Measurements from ENCODE around the gene GOLGA3. TPM values are rescaled to one million over a fixed set of nuclear protein-coding genes. Genes with fewer than 3 reads are reported as not detected.

The GOLGA3 gene
- total and polyA plus RNA-seq, 2 experiments from 2014 or later: 10.3 to 57.8 TPM

DNA sequence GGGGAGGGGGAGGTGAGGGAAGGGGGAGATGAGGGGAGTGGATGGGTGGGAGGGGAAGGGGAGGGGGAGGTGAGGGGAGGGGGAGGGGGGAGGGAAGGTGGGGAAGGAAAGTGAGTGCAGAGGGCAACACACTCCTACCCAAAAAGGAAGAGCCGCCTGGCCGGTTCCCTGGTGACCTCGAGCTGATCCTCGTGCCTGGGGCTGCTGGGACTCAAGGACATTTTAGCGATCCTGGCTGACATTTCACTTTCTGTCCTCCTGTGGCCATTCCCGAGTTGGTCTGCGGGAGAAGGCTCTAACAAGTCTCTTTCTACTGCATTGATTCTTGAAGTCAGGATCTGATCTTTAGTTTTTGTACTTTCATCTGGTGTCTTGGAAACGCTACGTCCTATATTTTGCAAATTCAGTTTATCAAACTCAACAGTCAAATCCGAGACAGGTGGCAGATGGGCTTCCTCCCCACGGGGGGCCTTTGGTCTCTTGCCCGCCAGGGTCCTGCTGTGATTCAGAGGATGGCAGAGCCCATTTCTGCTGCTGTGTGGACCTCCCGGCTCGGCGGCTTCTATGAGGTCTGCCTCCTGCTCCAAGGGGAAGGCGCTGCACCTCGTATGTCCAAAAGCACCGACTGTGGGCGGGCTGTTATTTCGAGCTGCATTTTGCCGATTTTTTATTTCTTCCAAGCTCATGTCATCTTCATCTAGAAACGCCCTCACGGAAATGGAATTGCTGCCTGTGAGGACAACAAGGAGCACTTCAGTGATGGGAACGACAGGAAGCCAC, 98.9 kb downstream of the GOLGA3 start:
- no peak overlapping the region for H2AFZ ChIP-seq
- no peaks in the 10 kb centered on the region for H3K79me2 ChIP-seq (replicated peaks; ENCODE audit: insufficient read depth)
- Mint-ChIP-seq H3K9me3 (peaks cover 19% of the 10 kb centered on the region), H3K4me1 (no peaks in the 10 kb centered on the region; the same call in 2 of the 3 replicates), H3K4me3 (no peak overlapping the region), H3K36me3 (ENCODE audit: low read depth) (peaks cover 96% of the 10 kb centered on the region), H3K27ac (no peak overlapping the region), H3K27me3 (ENCODE audit: insufficient read depth, low read depth, poor library complexity) (peaks cover 30% of the 10 kb centered on the region)
- H3K27ac ChIP-seq (ENCODE audit: low read depth): no peak overlapping the region
- peaks cover 28% of the 10 kb centered on the region for H3K36me3 ChIP-seq (ENCODE audit: insufficient read depth)
- H3K4me2 ChIP-seq: no peak overlapping the region
- H3K4me3 ChIP-seq: no peak overlapping the region
- DNase-seq (ENCODE audit: low spot score): no peak
- no peak for ATAC-seq
- TF ChIP-seq, protein P1, sequence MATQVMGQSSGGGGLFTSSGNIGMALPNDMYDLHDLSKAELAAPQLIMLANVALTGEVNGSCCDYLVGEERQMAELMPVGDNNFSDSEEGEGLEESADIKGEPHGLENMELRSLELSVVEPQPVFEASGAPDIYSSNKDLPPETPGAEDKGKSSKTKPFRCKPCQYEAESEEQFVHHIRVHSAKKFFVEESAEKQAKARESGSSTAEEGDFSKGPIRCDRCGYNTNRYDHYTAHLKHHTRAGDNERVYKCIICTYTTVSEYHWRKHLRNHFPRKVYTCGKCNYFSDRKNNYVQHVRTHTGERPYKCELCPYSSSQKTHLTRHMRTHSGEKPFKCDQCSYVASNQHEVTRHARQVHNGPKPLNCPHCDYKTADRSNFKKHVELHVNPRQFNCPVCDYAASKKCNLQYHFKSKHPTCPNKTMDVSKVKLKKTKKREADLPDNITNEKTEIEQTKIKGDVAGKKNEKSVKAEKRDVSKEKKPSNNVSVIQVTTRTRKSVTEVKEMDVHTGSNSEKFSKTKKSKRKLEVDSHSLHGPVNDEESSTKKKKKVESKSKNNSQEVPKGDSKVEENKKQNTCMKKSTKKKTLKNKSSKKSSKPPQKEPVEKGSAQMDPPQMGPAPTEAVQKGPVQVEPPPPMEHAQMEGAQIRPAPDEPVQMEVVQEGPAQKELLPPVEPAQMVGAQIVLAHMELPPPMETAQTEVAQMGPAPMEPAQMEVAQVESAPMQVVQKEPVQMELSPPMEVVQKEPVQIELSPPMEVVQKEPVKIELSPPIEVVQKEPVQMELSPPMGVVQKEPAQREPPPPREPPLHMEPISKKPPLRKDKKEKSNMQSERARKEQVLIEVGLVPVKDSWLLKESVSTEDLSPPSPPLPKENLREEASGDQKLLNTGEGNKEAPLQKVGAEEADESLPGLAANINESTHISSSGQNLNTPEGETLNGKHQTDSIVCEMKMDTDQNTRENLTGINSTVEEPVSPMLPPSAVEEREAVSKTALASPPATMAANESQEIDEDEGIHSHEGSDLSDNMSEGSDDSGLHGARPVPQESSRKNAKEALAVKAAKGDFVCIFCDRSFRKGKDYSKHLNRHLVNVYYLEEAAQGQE (IDR thresholded peaks at IDR 0.05; ENCODE audit: unreplicated experiment): no peak
- peaks cover 17% of the 10 kb centered on the region for H3F3A ChIP-seq (replicated peaks; ENCODE audit: low read depth)
- H4K20me1 ChIP-seq (replicated peaks; ENCODE audit: insufficient read depth): peaks cover 16% of the 10 kb centered on the region; the same call in 1 of the 2 replicates
- H3K27me3 ChIP-seq (ENCODE audit: insufficient read depth): no peaks in the 10 kb centered on the region
- H3K9me2 ChIP-seq (ENCODE audit: insufficient read depth): no peaks in the 10 kb centered on the region
- H3K4me1 ChIP-seq (ENCODE audit: insufficient read depth): no peaks in the 10 kb centered on the region

DNA sequence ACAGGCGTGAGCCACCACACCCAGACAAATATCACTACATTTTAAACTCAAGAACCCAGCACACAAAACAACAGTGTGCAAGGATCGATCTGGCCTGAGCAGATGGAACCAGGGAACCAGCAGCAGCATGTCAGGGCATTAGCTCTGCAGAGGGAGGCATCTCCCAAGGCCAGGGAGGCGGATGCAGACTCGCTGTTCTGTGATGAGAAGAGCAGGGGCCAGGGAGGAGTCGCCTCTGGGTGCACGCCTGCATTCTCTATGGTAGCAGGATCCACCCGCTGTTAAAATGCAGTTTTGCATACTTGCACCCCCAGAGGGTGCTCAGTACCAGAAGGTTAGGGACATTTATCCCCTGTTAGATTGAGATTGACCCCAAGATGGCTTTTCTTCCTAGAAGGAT, 100.2 kb downstream of the GOLGA3 start:
- peaks cover 93% of the 10 kb centered on the region for H3K36me3 Mint-ChIP-seq (ENCODE audit: low read depth)
- H3K4me3 Mint-ChIP-seq: no peak overlapping the region; the same call in 2 of the 3 replicates
- no peak overlapping the region for H3K27ac Mint-ChIP-seq
- no peak for DNase-seq (ENCODE audit: low spot score)
- Histone ChIP-seq H3K4me2 (no peak overlapping the region), H3K36me3 (ENCODE audit: insufficient read depth) (peaks cover 19% of the 10 kb centered on the region), H3K4me3 (no peak overlapping the region), H3F3A (replicated peaks; ENCODE audit: low read depth) (peaks cover 17% of the 10 kb centered on the region), H3K4me1 (ENCODE audit: insufficient read depth) (no peaks in the 10 kb centered on the region), H3K27me3 (ENCODE audit: insufficient read depth) (no peaks in the 10 kb centered on the region), H3K9me2 (ENCODE audit: insufficient read depth) (no peaks in the 10 kb centered on the region), H3K79me2 (replicated peaks; ENCODE audit: insufficient read depth) (no peaks in the 10 kb centered on the region), H4K20me1 (replicated peaks; ENCODE audit: insufficient read depth) (peaks cover 19% of the 10 kb centered on the region), H2AFZ (no peak overlapping the region), H3K27ac (ENCODE audit: low read depth) (no peak overlapping the region)
- peaks cover 29% of the 10 kb centered on the region for H3K27me3 Mint-ChIP-seq (ENCODE audit: insufficient read depth, low read depth, poor library complexity)
- no peak for ATAC-seq
- H3K4me1 Mint-ChIP-seq: no peaks in the 10 kb centered on the region; the same call in 2 of the 3 replicates
- peaks cover 19% of the 10 kb centered on the region for H3K9me3 Mint-ChIP-seq
- TF ChIP-seq NANOG (IDR thresholded peaks at IDR 0.05; ENCODE audit: borderline replicate concordance) (no peak), JUNB (IDR thresholded peaks at IDR 0.05; ENCODE audit: unreplicated experiment) (no peak), EZH2phosphoT487 (IDR thresholded peaks at IDR 0.05; ENCODE audit: unreplicated experiment) (no peak), STAT1 (IDR thresholded peaks at IDR 0.05; ENCODE audit: unreplicated experiment) (no peak), ZNF331 (CRISPR knock-in tag; IDR thresholded peaks at IDR 0.05; ENCODE audit: low read depth) (no peak), EZH2 (IDR thresholded peaks at IDR 0.05; ENCODE audit: low read depth, unreplicated experiment) (no peak)
- TF ChIP-seq, protein P2, sequence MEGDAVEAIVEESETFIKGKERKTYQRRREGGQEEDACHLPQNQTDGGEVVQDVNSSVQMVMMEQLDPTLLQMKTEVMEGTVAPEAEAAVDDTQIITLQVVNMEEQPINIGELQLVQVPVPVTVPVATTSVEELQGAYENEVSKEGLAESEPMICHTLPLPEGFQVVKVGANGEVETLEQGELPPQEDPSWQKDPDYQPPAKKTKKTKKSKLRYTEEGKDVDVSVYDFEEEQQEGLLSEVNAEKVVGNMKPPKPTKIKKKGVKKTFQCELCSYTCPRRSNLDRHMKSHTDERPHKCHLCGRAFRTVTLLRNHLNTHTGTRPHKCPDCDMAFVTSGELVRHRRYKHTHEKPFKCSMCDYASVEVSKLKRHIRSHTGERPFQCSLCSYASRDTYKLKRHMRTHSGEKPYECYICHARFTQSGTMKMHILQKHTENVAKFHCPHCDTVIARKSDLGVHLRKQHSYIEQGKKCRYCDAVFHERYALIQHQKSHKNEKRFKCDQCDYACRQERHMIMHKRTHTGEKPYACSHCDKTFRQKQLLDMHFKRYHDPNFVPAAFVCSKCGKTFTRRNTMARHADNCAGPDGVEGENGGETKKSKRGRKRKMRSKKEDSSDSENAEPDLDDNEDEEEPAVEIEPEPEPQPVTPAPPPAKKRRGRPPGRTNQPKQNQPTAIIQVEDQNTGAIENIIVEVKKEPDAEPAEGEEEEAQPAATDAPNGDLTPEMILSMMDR (conservative IDR thresholded peaks at IDR 0.05; ENCODE audit: low read depth in 2 of 2): no peak
- TF ChIP-seq, protein P3, sequence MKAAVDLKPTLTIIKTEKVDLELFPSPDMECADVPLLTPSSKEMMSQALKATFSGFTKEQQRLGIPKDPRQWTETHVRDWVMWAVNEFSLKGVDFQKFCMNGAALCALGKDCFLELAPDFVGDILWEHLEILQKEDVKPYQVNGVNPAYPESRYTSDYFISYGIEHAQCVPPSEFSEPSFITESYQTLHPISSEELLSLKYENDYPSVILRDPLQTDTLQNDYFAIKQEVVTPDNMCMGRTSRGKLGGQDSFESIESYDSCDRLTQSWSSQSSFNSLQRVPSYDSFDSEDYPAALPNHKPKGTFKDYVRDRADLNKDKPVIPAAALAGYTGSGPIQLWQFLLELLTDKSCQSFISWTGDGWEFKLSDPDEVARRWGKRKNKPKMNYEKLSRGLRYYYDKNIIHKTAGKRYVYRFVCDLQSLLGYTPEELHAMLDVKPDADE (IDR thresholded peaks at IDR 0.05): no peak

Measured in GM23338 (cell line).